Fibroblast of lung (primary cell): ENCODE results near the gene DDX10. TPM values are rescaled to one million over a fixed set of nuclear protein-coding genes. Genes with fewer than 3 reads are reported as not detected.

ENCODE experiments used
- DNase-seq, 2 donors: peaks; one replicate each; pipeline versions ENCODE4 v3.0.0 to v3.0.0-alpha.2; 2010; ENCODE audit warnings: low read depth in 2 of 2
- H2AFZ ChIP-seq: 2 replicates; pipeline ENCODE4 v1.5.1; 2012; ENCODE audit warnings: low read length, control low read depth, inconsistent platforms
- H3K27ac ChIP-seq: 2 replicates; pipeline ENCODE4 v1.5.1; 2011; ENCODE audit warnings: low read length, control low read depth; ENCODE audit not compliant: insufficient read depth
- H3K27me3 ChIP-seq: 2 replicates; pipeline ENCODE4 v1.5.1; 2011; ENCODE audit warnings: mild to moderate bottlenecking, low read length; ENCODE audit not compliant: control insufficient read depth, insufficient read depth
- H3K36me3 ChIP-seq: 2 replicates; pipeline ENCODE4 v1.5.1; 2011; ENCODE audit warnings: low read length; ENCODE audit not compliant: control insufficient read depth, insufficient read depth
- H3K4me1 ChIP-seq: 2 replicates; pipeline ENCODE4 v1.5.1; 2011; ENCODE audit warnings: low read length; ENCODE audit not compliant: control insufficient read depth, insufficient read depth; ENCODE audit errors: extremely low read depth
- H3K4me2 ChIP-seq: 2 replicates; pipeline ENCODE4 v1.5.1; 2011; ENCODE audit warnings: low read length, control low read depth; ENCODE audit not compliant: insufficient read depth; ENCODE audit errors: extremely low read depth
- H3K4me3 ChIP-seq, 4 experiments: fragments of 200-600 bp in 1 of 4; sonication (generic) in 1 of 4; replicated peaks in 1 of 4; 2 replicates each; pipeline ENCODE4 v1.5.1; 2011 to 2016; ENCODE audit warnings: low read length in 4 of 4, low read depth in 3 of 4, mild to moderate bottlenecking in 3 of 4, control low read depth in 2 of 4, inconsistent platforms in 1 of 4, mixed read lengths in 1 of 4; ENCODE audit not compliant: insufficient read depth in 1 of 4; ENCODE audit errors: control extremely low read depth in 1 of 4
- H3K79me2 ChIP-seq: 2 replicates; pipeline ENCODE4 v1.5.1; 2012; ENCODE audit warnings: mild to moderate bottlenecking, low read length, inconsistent platforms; ENCODE audit not compliant: control insufficient read depth, insufficient read depth
- H3K9ac ChIP-seq: 2 replicates; pipeline ENCODE4 v1.5.1; 2011; ENCODE audit warnings: mild to moderate bottlenecking, low read length, control low read depth; ENCODE audit not compliant: insufficient read depth
- H3K9me3 ChIP-seq: 2 replicates; pipeline ENCODE4 v1.5.1; 2012; ENCODE audit warnings: low read depth, low read length; ENCODE audit not compliant: control insufficient read depth, insufficient read depth
- H4K20me1 ChIP-seq: 2 replicates; pipeline ENCODE4 v1.5.1; 2011; ENCODE audit warnings: low read length; ENCODE audit not compliant: control insufficient read depth, insufficient read depth; ENCODE audit errors: extremely low read depth
- CTCF ChIP-seq, 2 donors: IDR thresholded peaks in 1 of 2; conservative IDR thresholded peaks in 1 of 2; 1 replicate in 1 of 2; 2 replicates in 1 of 2; pipeline ENCODE4 v1.5.1; 2011 to 2012; ENCODE audit warnings: low read length in 2 of 2, control low read depth in 1 of 2, inconsistent platforms in 1 of 2, low read depth in 1 of 2, mild to moderate bottlenecking in 1 of 2
- EZH2 ChIP-seq: IDR thresholded peaks from 2 replicates; pipeline ENCODE4 v1.5.1; 2012; ENCODE audit warnings: low read length, control low read depth, mild to moderate bottlenecking; ENCODE audit errors: missing control alignments
- polyA plus RNA-seq, 2 donors: library from polyadenylated mRNA; depleted of rRNA in 1 of 2; stranded (reverse) in 1 of 2; unstranded in 1 of 2; fragments of >200 nt; gene quantifications; 2 replicates each; pipeline ENCODE4 v1.2.1, GENCODE V29; 2011 to 2012; ENCODE audit warnings: missing spikeins in 1 of 2
- total RNA-seq: library from RNA; depleted of rRNA; stranded (reverse); fragments of >200 nt; gene quantifications from 2 replicates; pipeline ENCODE4 v1.2.1, GENCODE V29; 2014

Gene DDX10
- total and polyA plus RNA-seq, 2 donors (not counting 1 experiment from before 2014, with no cell fraction given), result 18.5 to 20.7 TPM

- H3K9ac ChIP-seq, result no peak overlapping the region
- H3K4me2 ChIP-seq, result no peak overlapping the region
- peak in 1 of 2 donors; percentile 53 for DNase-seq
- H3K36me3 ChIP-seq, result no peaks in the 10 kb centered on the region
- peaks cover 6% of the 10 kb centered on the region for H3K4me1 ChIP-seq
- H2AFZ ChIP-seq, result no peak overlapping the region
- no peak overlapping the region for H3K27ac ChIP-seq
- H3K27me3 ChIP-seq, result no peaks in the 10 kb centered on the region
- no peak overlapping the region for H3K4me3 ChIP-seq
- H3K79me2 ChIP-seq, result no peaks in the 10 kb centered on the region
- no peaks in the 10 kb centered on the region for H4K20me1 ChIP-seq
- TF ChIP-seq CTCF (conservative IDR thresholded peaks at IDR 0.05 in 1 of 2, IDR thresholded peaks at IDR 0.05 in 1 of 2; ENCODE audit: low read depth in 1 of 2, low read length in 2 of 2), result no peak
- TF ChIP-seq EZH2, result no peak
- no peaks in the 10 kb centered on the region for H3K9me3 ChIP-seq
Measured at GRCh38 chr11:108927791-108928545, 263.1 kb downstream of the DDX10 start.

GRCh38 chr11:108929241-108929640, 264.4 kb downstream of the DDX10 start:
- H3K4me2 ChIP-seq, result no peak overlapping the region
- DNase-seq, result peak; percentile 94 to 98

GRCh38 chr11:108931168-108931567, 266.3 kb downstream of the DDX10 start:
- peaks cover 6% of the 10 kb centered on the region for H3K4me1 ChIP-seq
- H4K20me1 ChIP-seq, result no peaks in the 10 kb centered on the region
- no peak overlapping the region for H3K27ac ChIP-seq
- no peak overlapping the region for H3K4me3 ChIP-seq
- no peaks in the 10 kb centered on the region for H3K9me3 ChIP-seq
- H3K79me2 ChIP-seq, result no peaks in the 10 kb centered on the region
- no peak overlapping the region for H3K9ac ChIP-seq
- no peak overlapping the region for H2AFZ ChIP-seq
- TF ChIP-seq EZH2 (no peak), CTCF (conservative IDR thresholded peaks at IDR 0.05 in 1 of 2, IDR thresholded peaks at IDR 0.05 in 1 of 2; ENCODE audit: low read depth in 1 of 2, low read length in 2 of 2) (no peak)
- H3K27me3 ChIP-seq, result no peaks in the 10 kb centered on the region
- H3K4me2 ChIP-seq, result no peak overlapping the region
- H3K36me3 ChIP-seq, result no peaks in the 10 kb centered on the region
- DNase-seq, result peak; percentile 43 to 53

More at GRCh38 chr11:108929241-108929640, 264.4 kb downstream of the DDX10 start:
- H3K4me3 ChIP-seq, result no peak overlapping the region
- H4K20me1 ChIP-seq, result no peaks in the 10 kb centered on the region
- H3K36me3 ChIP-seq, result no peaks in the 10 kb centered on the region
- H3K4me1 ChIP-seq, result peaks cover 6% of the 10 kb centered on the region
- no peaks in the 10 kb centered on the region for H3K79me2 ChIP-seq
- no peaks in the 10 kb centered on the region for H3K9me3 ChIP-seq
- peak overlapping the region; percentile 63 for H3K27ac ChIP-seq
- TF ChIP-seq EZH2 (no peak), CTCF (conservative IDR thresholded peaks at IDR 0.05 in 1 of 2, IDR thresholded peaks at IDR 0.05 in 1 of 2; ENCODE audit: low read depth in 1 of 2, low read length in 2 of 2) (no peak)
- no peaks in the 10 kb centered on the region for H3K27me3 ChIP-seq
- no peak overlapping the region for H3K9ac ChIP-seq
- H2AFZ ChIP-seq, result no peak overlapping the region
